C4-2B (cell line): ENCODE results near the gene PRR36.

Experiments used
- CTCF ChIP-seq: fragments of 450-650 bp; conservative IDR thresholded peaks from 2 replicates; pipeline ENCODE4 v1.5.1; 2017; ENCODE audit warnings: mild to moderate bottlenecking
- ZFX ChIP-seq: fragments of 450-650 bp; IDR thresholded peaks from 2 replicates; pipeline ENCODE4 v1.6.1; 2017

DNA sequence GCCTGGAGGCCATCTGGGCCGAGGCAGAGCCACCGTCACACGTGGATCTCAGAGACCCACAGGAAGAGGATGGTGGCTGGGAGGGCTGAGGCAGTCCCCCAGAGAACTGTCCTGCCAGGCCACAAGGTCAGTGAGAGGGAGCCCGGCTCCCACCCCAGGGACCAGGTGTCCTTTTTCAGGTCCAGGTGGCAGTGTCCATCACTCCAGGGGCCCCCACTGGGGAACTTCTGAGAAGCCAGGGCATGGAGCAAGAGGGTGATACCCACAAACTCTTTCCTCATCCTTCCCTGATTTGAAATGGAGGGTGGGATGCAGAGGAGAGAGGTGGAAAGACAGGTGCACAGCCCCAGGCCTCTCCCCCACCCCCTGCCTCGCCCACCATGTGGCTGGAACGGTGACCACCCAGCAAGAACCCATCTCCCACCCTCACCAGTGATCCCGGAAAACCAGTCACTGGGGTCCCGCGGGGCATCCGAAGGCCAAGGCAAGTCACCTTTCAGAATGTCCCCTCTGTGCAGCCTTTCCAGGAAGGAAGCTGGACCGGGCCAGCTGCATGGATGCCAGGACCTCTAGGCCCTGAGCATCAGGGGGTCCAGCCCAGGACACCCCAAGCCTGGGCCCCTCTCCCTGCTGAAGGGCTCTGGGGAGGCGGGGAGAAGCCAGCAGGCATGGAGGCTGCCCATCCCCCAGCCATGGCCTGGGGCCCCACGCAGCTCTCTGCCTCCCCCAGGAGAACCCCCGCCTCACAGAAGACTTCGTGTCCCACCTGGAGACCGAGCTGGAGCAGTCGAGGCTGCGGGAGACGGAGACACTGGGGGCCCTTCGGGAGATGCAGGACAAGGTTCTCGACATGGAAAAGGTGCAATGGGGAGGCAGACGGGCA lies 14.1 kb downstream of the PRR36 start:
- TF ChIP-seq CTCF, result no peak
- no peak for TF ChIP-seq ZFX
